OCI-LY7 (cell line): ENCODE data around the gene PRSS38.

ENCODE experiments used
- CTCF ChIP-seq: fragments of 200-600 bp; sonication (generic); conservative IDR thresholded peaks from 2 replicates; pipeline ENCODE4 v1.5.1; 2014; ENCODE audit warnings: mild to moderate bottlenecking, antibody characterized with exemption, low read length, moderate library complexity, mixed read lengths
- EZH2phosphoT487 ChIP-seq: fragments of 200-600 bp; sonication (generic); IDR thresholded peaks from 2 replicates; pipeline ENCODE4 v1.6.1; 2018; ENCODE audit warnings: low read depth, borderline replicate concordance, mild to moderate bottlenecking, mixed run types, antibody characterized with exemption, low read length, moderate library complexity, mixed read lengths

- TF ChIP-seq CTCF = no peak
- TF ChIP-seq EZH2phosphoT487 = no peak
Observed at GRCh38 chr1:227780101-227781044, 35.1 kb upstream of the PRSS38 start.
